ENCODE data around the gene TRIO.

TRIO gene

GRCh38 chr5:14226554-14226953 lies 83.4 kb downstream of the TRIO start:
- Histone ChIP-seq H4K20me1 (ENCODE audit: low read depth, low read length) (peaks cover 6% of the 10 kb centered on the region; the same call in 1 of the 2 replicates), H3K4me3 (ENCODE audit: insufficient read depth, low read length, poor library complexity, severe bottlenecking) (no peak overlapping the region), H3K4me2 (ENCODE audit: low read depth, low read length, poor library complexity, severe bottlenecking) (no peak overlapping the region), H3K79me2 (ENCODE audit: insufficient read depth, low read length) (no peaks in the 10 kb centered on the region), H3K36me3 (ENCODE audit: low read length) (no peaks in the 10 kb centered on the region), H2AFZ (ENCODE audit: low read depth, low read length, severe bottlenecking) (no peak overlapping the region), H3K27ac (ENCODE audit: low read depth, low read length) (no peak overlapping the region), H3K27me3 (ENCODE audit: low read length) (no peaks in the 10 kb centered on the region), H3K9me3 (ENCODE audit: insufficient read depth, low read length) (no peaks in the 10 kb centered on the region), H3F3A (ENCODE audit: insufficient read depth) (no peaks in the 10 kb centered on the region), H3K9me2 (replicated peaks; ENCODE audit: insufficient read depth, low read length) (no peaks in the 10 kb centered on the region), H3K9ac (ENCODE audit: low read length) (no peak overlapping the region)
- no peak for TF ChIP-seq EZH2phosphoT487 (conservative IDR thresholded peaks at IDR 0.05; ENCODE audit: low read length)
- no peak for TF ChIP-seq CTCF (IDR thresholded peaks at IDR 0.05; ENCODE audit: insufficient read depth, low read length, poor library complexity, severe bottlenecking)

DNA sequence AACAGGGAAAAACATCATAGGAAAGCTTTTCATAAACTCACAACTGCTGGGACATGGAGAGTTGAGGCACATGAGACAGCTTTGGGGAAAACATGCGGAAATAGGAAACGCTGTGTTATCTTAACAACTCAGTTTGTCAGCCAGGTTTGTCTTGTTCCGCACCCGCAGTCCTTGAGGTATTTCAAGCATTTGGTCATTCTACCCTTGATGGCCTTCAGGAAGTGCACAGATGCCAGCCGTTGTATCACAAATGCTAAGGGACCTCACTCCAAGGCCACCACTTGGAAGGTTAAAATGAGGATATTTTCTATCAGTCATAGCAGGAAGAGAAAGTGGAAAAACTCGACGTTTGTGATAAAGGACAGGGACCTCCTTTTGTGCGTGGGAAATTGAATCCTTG lies 83.8 kb downstream of the TRIO start:
- Histone ChIP-seq H3K4me3 (ENCODE audit: insufficient read depth, low read length, poor library complexity, severe bottlenecking) (no peak overlapping the region), H3K27me3 (ENCODE audit: low read length) (no peaks in the 10 kb centered on the region), H3K4me2 (ENCODE audit: low read depth, low read length, poor library complexity, severe bottlenecking) (no peak overlapping the region), H4K20me1 (ENCODE audit: low read depth, low read length) (peaks cover 6% of the 10 kb centered on the region; the same call in 1 of the 2 replicates), H3K36me3 (ENCODE audit: low read length) (no peaks in the 10 kb centered on the region), H3K79me2 (ENCODE audit: insufficient read depth, low read length) (no peaks in the 10 kb centered on the region), H3K9ac (ENCODE audit: low read length) (no peak overlapping the region), H2AFZ (ENCODE audit: low read depth, low read length, severe bottlenecking) (no peak overlapping the region), H3K27ac (ENCODE audit: low read depth, low read length) (no peak overlapping the region), H3K9me2 (replicated peaks; ENCODE audit: insufficient read depth, low read length) (no peaks in the 10 kb centered on the region), H3F3A (ENCODE audit: insufficient read depth) (no peaks in the 10 kb centered on the region), H3K9me3 (ENCODE audit: insufficient read depth, low read length) (no peaks in the 10 kb centered on the region)
- TF ChIP-seq EZH2phosphoT487 (conservative IDR thresholded peaks at IDR 0.05; ENCODE audit: low read length) (no peak), CTCF (IDR thresholded peaks at IDR 0.05; ENCODE audit: insufficient read depth, low read length, poor library complexity, severe bottlenecking) (no peak)

DNA sequence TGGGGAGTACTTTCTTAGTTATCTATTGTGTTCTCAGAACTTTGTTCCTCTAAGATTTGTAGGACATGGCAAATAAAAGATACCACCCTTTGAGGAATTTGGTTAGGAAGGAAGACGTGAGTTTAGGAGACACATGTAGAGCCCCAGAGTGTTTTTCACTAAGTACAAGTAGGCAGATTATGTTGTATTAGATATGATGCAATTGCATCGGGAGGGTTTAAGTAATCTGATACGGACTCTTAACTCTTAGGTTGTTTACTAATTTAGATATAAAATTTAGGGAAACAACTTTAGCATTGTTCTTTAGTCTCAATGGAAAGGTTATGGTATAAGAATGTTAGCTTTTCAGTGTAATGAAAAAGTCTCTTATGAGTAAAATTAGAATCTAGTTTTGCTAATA lies 84.4 kb downstream of the TRIO start:
- Histone ChIP-seq H3K36me3 (ENCODE audit: low read length) (no peaks in the 10 kb centered on the region), H3K9me3 (ENCODE audit: insufficient read depth, low read length) (no peaks in the 10 kb centered on the region), H3K79me2 (ENCODE audit: insufficient read depth, low read length) (no peaks in the 10 kb centered on the region), H3F3A (ENCODE audit: insufficient read depth) (no peaks in the 10 kb centered on the region), H3K9me2 (replicated peaks; ENCODE audit: insufficient read depth, low read length) (no peaks in the 10 kb centered on the region), H3K4me3 (ENCODE audit: insufficient read depth, low read length, poor library complexity, severe bottlenecking) (no peak overlapping the region), H2AFZ (ENCODE audit: low read depth, low read length, severe bottlenecking) (no peak overlapping the region), H3K9ac (ENCODE audit: low read length) (no peak overlapping the region), H3K27ac (ENCODE audit: low read depth, low read length) (no peak overlapping the region), H3K27me3 (ENCODE audit: low read length) (no peaks in the 10 kb centered on the region), H3K4me2 (ENCODE audit: low read depth, low read length, poor library complexity, severe bottlenecking) (no peak overlapping the region), H4K20me1 (ENCODE audit: low read depth, low read length) (peaks cover 6% of the 10 kb centered on the region; the same call in 1 of the 2 replicates)
- TF ChIP-seq CTCF (IDR thresholded peaks at IDR 0.05; ENCODE audit: insufficient read depth, low read length, poor library complexity, severe bottlenecking) (no peak), EZH2phosphoT487 (conservative IDR thresholded peaks at IDR 0.05; ENCODE audit: low read length) (no peak)
